Thyroid gland (tissue), 4 donors: ENCODE results near the gene IFT22. TPM values are rescaled to one million over a fixed set of nuclear protein-coding genes. Genes with fewer than 3 reads are reported as not detected.
A peak's percentile ranks its signal among the peaks of the same experiment; 100 is the strongest.
"Not testable (repeated sequence)": the region's sequence is repeated elsewhere in the genome, so short reads cannot be mapped to it uniquely, and the experiment has no call there.

Experiments used
- DNase-seq, 2 donors: peaks; one replicate each; pipeline ENCODE4 v3.0.0-alpha.2; 2019
- H3K27ac ChIP-seq, 3 donors: fragments of 200-600 bp; sonication (generic); 1 replicate in 2 of 3; 2 replicates in 1 of 3; pipeline ENCODE4 v1.5.1; 2016 to 2019; ENCODE audit warnings: mild to moderate bottlenecking in 1 of 3, moderate library complexity in 1 of 3
- H3K27me3 ChIP-seq: fragments of 200-600 bp; sonication (generic); one replicate; pipeline ENCODE4 v1.5.1; 2019
- H3K36me3 ChIP-seq, 2 donors: fragments of 200-600 bp; sonication (generic); one replicate each; pipeline ENCODE4 v1.5.1; 2016 to 2019
- H3K4me1 ChIP-seq, 2 donors: fragments of 200-600 bp; sonication (generic); one replicate each; pipeline ENCODE4 v1.5.1; 2017 to 2019
- H3K4me3 ChIP-seq, 3 donors: fragments of 200-600 bp; sonication (generic); replicated peaks in 1 of 3; 1 replicate in 2 of 3; 2 replicates in 1 of 3; pipeline ENCODE4 v1.5.1; 2016; ENCODE audit warnings: mild to moderate bottlenecking in 1 of 3
- H3K9me3 ChIP-seq: fragments of 200-600 bp; sonication (generic); one replicate; pipeline ENCODE4 v1.5.1; 2017
- CTCF ChIP-seq, 6 experiments: fragments of 200-600 bp in 3 of 6; fragments of 450-650 bp in 3 of 6; sonication (generic) in 3 of 6; IDR thresholded peaks; one replicate each; pipeline ENCODE4 v1.5.1; 2016 to 2019; ENCODE audit warnings: antibody characterized with exemption in 6 of 6, mild to moderate bottlenecking in 2 of 6, inconsistent platforms in 1 of 6, moderate library complexity in 1 of 6
- POLR2A ChIP-seq, 2 donors: fragments of 450-650 bp; IDR thresholded peaks; one replicate each; pipeline ENCODE4 v1.6.1; 2017; ENCODE audit warnings: antibody characterized with exemption in 2 of 2, mild to moderate bottlenecking in 2 of 2, moderate library complexity in 1 of 2
- WGBS, 2 donors: methylation state at CpG; one replicate each; pipeline ENCODE4 v1.1.5; 2017; 5-methylcytosine and 5-hydroxymethylcytosine counted together
- intact Hi-C: fragments of 100-400 bp; cut with DNase I; formaldehyde crosslinking; loops from one replicate; pipeline ENCODE4 v1.15.1; 2023
- total RNA-seq, 4 donors: library from RNA; depleted of rRNA; stranded (reverse); fragments of >200 nt; gene quantifications; one replicate each; pipeline ENCODE4 v1.2.3, GENCODE V29; 2016

The IFT22 gene
- total RNA-seq, 4 donors from 2014 or later, result 48.2 to 57.2 (median 55.4) TPM

- intact Hi-C loops, result no loop called here
- H3K4me1 ChIP-seq, result no peaks in the 10 kb centered on the region
- no peaks in the 10 kb centered on the region for H3K9me3 ChIP-seq
- no peak overlapping the region for H3K4me3 ChIP-seq
- no peak for DNase-seq
- peaks cover 13% of the 10 kb centered on the region for H3K27me3 ChIP-seq
- H3K36me3 ChIP-seq, result no peaks in the 10 kb centered on the region
- H3K27ac ChIP-seq, result no peak overlapping the region
- TF ChIP-seq CTCF (IDR thresholded peaks at IDR 0.05) (no peak), POLR2A (IDR thresholded peaks at IDR 0.05) (no peak)
- 52 to 57% methylated on average over 12 of the region's 12 CpGs for WGBS, 2 donors
These were observed 27.4 kb downstream of the IFT22 start for GRCh38 chr7:101294039-101294831.

GRCh38 chr7:101293069-101294021 lies 28.3 kb downstream of the IFT22 start:
- H3K4me3 ChIP-seq, H3K27ac ChIP-seq, H3K9me3 ChIP-seq, DNase-seq, H3K36me3 ChIP-seq, intact Hi-C loops, H3K27me3 ChIP-seq, H3K4me1 ChIP-seq: not testable (repeated sequence)
- WGBS, 2 donors, result 57 to 60% methylated on average over 16 of the region's 16 CpGs

- H3K27me3 ChIP-seq, intact Hi-C loops: not testable (repeated sequence)
These were observed 29.0 kb downstream of the IFT22 start for GRCh38 chr7:101292566-101292965.

GRCh38 chr7:101290186-101291037 lies 31.2 kb downstream of the IFT22 start:
- H3K27ac ChIP-seq, intact Hi-C loops, H3K4me3 ChIP-seq, H3K4me1 ChIP-seq, H3K9me3 ChIP-seq, H3K27me3 ChIP-seq, H3K36me3 ChIP-seq: not testable (repeated sequence)
- DNase-seq, result peak; percentile 56 to 72
- WGBS, 2 donors, result 24 to 35% methylated on average over 10 to 18 of the region's 18 CpGs
- peak; percentile 38 to 71 (median 48) for TF ChIP-seq CTCF (IDR thresholded peaks at IDR 0.05)

More at GRCh38 chr7:101292566-101292965, 29.0 kb downstream of the IFT22 start:
- 66 to 77% methylated on average over 5 of the region's 5 CpGs for WGBS, 2 donors
- H3K36me3 ChIP-seq, H3K4me3 ChIP-seq, H3K9me3 ChIP-seq, DNase-seq, H3K27ac ChIP-seq, H3K4me1 ChIP-seq: not testable (repeated sequence)

DNA sequence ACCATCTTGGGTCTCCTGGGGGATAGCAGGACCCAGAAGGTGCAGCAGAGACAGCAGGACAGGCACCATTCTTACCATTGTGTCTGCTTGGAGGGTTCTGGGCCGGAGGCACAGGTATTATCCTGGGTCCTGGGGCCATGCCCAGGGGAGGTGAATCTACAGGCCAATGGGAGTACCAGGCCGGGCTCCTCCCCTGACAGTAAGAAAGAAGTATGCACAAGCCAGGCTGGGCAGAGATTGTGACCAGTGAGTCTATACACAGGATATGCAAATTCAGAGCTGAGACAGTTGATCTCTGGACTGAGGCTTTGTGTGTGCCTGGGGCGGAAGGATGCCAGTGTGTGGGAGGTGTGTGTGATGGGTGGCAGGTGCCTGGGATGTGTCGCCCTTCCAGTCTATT lies 31.9 kb downstream of the IFT22 start:
- H3K4me1 ChIP-seq, H3K36me3 ChIP-seq, DNase-seq, H3K27ac ChIP-seq, H3K27me3 ChIP-seq, intact Hi-C loops, H3K9me3 ChIP-seq, H3K4me3 ChIP-seq: not testable (repeated sequence)
- 74 to 75% methylated on average over 3 to 4 of the region's 4 CpGs for WGBS, 2 donors

GRCh38 chr7:101288439-101288838 lies 33.2 kb downstream of the IFT22 start:
- intact Hi-C loops, result no loop called here
- WGBS, 2 donors, result 92 to 94% methylated on average over 3 of the region's 3 CpGs
- H3K27me3 ChIP-seq, result no peaks in the 10 kb centered on the region
- no peaks in the 10 kb centered on the region for H3K9me3 ChIP-seq
- no peak for DNase-seq
- H3K4me1 ChIP-seq, result no peaks in the 10 kb centered on the region
- H3K27ac ChIP-seq, result no peak overlapping the region
- no peak for TF ChIP-seq POLR2A (IDR thresholded peaks at IDR 0.05)
- TF ChIP-seq CTCF (IDR thresholded peaks at IDR 0.05), result no peak
- no peak overlapping the region for H3K4me3 ChIP-seq
- no peaks in the 10 kb centered on the region for H3K36me3 ChIP-seq
